ENCODE results near the gene CNGB1.
"Not testable (repeated sequence)": the region's sequence is repeated elsewhere in the genome, so short reads cannot be mapped to it uniquely, and the experiment has no call there.

Gene CNGB1

GRCh38 chr16:57900796-57901479 is 70.0 kb downstream of the CNGB1 start:
- no peak for DNase-seq

GRCh38 chr16:57899771-57900661 is 70.9 kb downstream of the CNGB1 start:
- no peak for DNase-seq

GRCh38 chr16:57898961-57899360 is 72.0 kb downstream of the CNGB1 start:
- no peak for DNase-seq

GRCh38 chr16:57897996-57898395 is 72.9 kb downstream of the CNGB1 start:
- no peak for DNase-seq

GRCh38 chr16:57897053-57897784 is 73.7 kb downstream of the CNGB1 start:
- no peak for DNase-seq

- DNase-seq = not testable (repeated sequence)
Measured at GRCh38 chr16:57895081-57895547, 75.8 kb downstream of the CNGB1 start.

GRCh38 chr16:57894390-57895080 is 76.4 kb downstream of the CNGB1 start:
- no peak for DNase-seq

GRCh38 chr16:57893559-57894389 is 77.2 kb downstream of the CNGB1 start:
- no peak for DNase-seq

- DNase-seq = no peak
Measured at GRCh38 chr16:57893217-57893558, 77.7 kb downstream of the CNGB1 start.

GRCh38 chr16:57892447-57893096 is 78.4 kb downstream of the CNGB1 start:
- no peak for DNase-seq

GRCh38 chr16:57892041-57892440 is 78.9 kb downstream of the CNGB1 start:
- no peak for DNase-seq

- DNase-seq = no peak
Measured at GRCh38 chr16:57890752-57891111, 80.2 kb downstream of the CNGB1 start.

- no peak for DNase-seq
Measured at GRCh38 chr16:57889960-57890751, 80.8 kb downstream of the CNGB1 start.

- DNase-seq = no peak
Measured at GRCh38 chr16:57889522-57889921, 81.4 kb downstream of the CNGB1 start.

- no peak for DNase-seq
Measured at GRCh38 chr16:57889111-57889510, 81.8 kb downstream of the CNGB1 start.

GRCh38 chr16:57888128-57888527 is 82.8 kb downstream of the CNGB1 start:
- no peak for DNase-seq

GRCh38 chr16:57887711-57888110 is 83.2 kb downstream of the CNGB1 start:
- DNase-seq = no peak

GRCh38 chr16:57886427-57886826 is 84.5 kb downstream of the CNGB1 start:
- no peak for DNase-seq

- DNase-seq = no peak
Measured at GRCh38 chr16:57884655-57885133, 86.2 kb downstream of the CNGB1 start.

GRCh38 chr16:57883953-57884654 is 86.8 kb downstream of the CNGB1 start:
- DNase-seq = no peak

Measured in amniotic stem cell (primary cell).